Hepatocyte (in vitro differentiated cells): ENCODE results near the gene ARHGAP25. TPM values are rescaled to one million over a fixed set of nuclear protein-coding genes. Genes with fewer than 3 reads are reported as not detected.

Experiments used
- DNase-seq: peaks from one replicate; pipeline ENCODE4 v3.0.0-alpha.2; 2016; ENCODE audit warnings: low spot score
- H2AFZ ChIP-seq: fragments of 200-600 bp; sonication (generic); 2 replicates; pipeline ENCODE4 v1.6.0; 2016; ENCODE audit warnings: antibody characterized with exemption, mild to moderate bottlenecking
- H3K27ac ChIP-seq: fragments of 200-600 bp; sonication (generic); 2 replicates; pipeline ENCODE4 v1.5.1; 2016; ENCODE audit warnings: mild to moderate bottlenecking
- H3K27me3 ChIP-seq: fragments of 200-600 bp; sonication (generic); 2 replicates; pipeline ENCODE4 v1.6.1; 2016
- H3K36me3 ChIP-seq: fragments of 200-600 bp; sonication (generic); replicated peaks from 2 replicates; pipeline ENCODE4 v1.5.1; 2016; ENCODE audit warnings: low read depth; ENCODE audit not compliant: insufficient read depth
- H3K4me1 ChIP-seq: fragments of 200-600 bp; sonication (generic); 2 replicates; pipeline ENCODE4 v1.5.1; 2016; ENCODE audit warnings: mild to moderate bottlenecking, moderate library complexity; ENCODE audit not compliant: insufficient read depth
- H3K4me2 ChIP-seq: fragments of 200-600 bp; sonication (generic); 2 replicates; pipeline ENCODE4 v1.6.0; 2016
- H3K4me3 ChIP-seq: fragments of 200-600 bp; sonication (generic); 2 replicates; pipeline ENCODE4 v1.5.1; 2016; ENCODE audit warnings: mild to moderate bottlenecking
- H3K79me2 ChIP-seq: fragments of 200-600 bp; sonication (generic); 2 replicates; pipeline ENCODE4 v1.6.0; 2017; ENCODE audit warnings: mild to moderate bottlenecking
- H3K9me2 ChIP-seq: fragments of 200-600 bp; sonication (generic); replicated peaks from 2 replicates; pipeline ENCODE4 v1.6.0; 2017; ENCODE audit warnings: mild to moderate bottlenecking; ENCODE audit not compliant: insufficient read depth
- H3K9me3 ChIP-seq: fragments of 200-600 bp; sonication (generic); 2 replicates; pipeline ENCODE4 v1.5.1; 2016; ENCODE audit warnings: low read depth, mild to moderate bottlenecking
- H4K20me1 ChIP-seq: fragments of 200-600 bp; sonication (generic); 2 replicates; pipeline ENCODE4 v1.6.0; 2016; ENCODE audit warnings: mild to moderate bottlenecking; ENCODE audit not compliant: insufficient read depth, poor library complexity, severe bottlenecking
- CTCF ChIP-seq: fragments of 200-600 bp; sonication (generic); IDR thresholded peaks from 2 replicates; pipeline ENCODE4 v1.5.1; 2016; ENCODE audit warnings: antibody characterized with exemption, mild to moderate bottlenecking; ENCODE audit not compliant: poor library complexity
- EZH2 ChIP-seq: fragments of 200-600 bp; sonication (generic); IDR thresholded peaks from 2 replicates; pipeline ENCODE4 v1.6.1; 2016; ENCODE audit warnings: antibody characterized with exemption, mild to moderate bottlenecking, borderline replicate concordance
- EZH2phosphoT487 ChIP-seq: fragments of 200-600 bp; sonication (generic); IDR thresholded peaks from one replicate; pipeline ENCODE4 v1.6.1; 2018; ENCODE audit warnings: antibody characterized with exemption, mild to moderate bottlenecking, low read depth, moderate library complexity; ENCODE audit not compliant: unreplicated experiment, severe bottlenecking
- WGBS: methylation state at CpG from one replicate; pipeline ENCODE4 v1.1.6; 2016; ENCODE audit warnings: low lambda C conversion rate; ENCODE audit errors: missing lambda C conversion rate; 5-methylcytosine and 5-hydroxymethylcytosine counted together
- polyA plus RNA-seq: library from polyadenylated mRNA; unstranded; fragments of >200 nt; fragmentation: Nextera tagmentation; extraction: Ambion mirVana; gene quantifications from 2 replicates; pipeline ENCODE4 v1.2.1, GENCODE V29; 2016
- total RNA-seq: library from RNA; depleted of rRNA; stranded (reverse); fragments of >200 nt; gene quantifications from 2 replicates; pipeline ENCODE4 v1.2.3, GENCODE V29; 2014

The ARHGAP25 gene, protein sequence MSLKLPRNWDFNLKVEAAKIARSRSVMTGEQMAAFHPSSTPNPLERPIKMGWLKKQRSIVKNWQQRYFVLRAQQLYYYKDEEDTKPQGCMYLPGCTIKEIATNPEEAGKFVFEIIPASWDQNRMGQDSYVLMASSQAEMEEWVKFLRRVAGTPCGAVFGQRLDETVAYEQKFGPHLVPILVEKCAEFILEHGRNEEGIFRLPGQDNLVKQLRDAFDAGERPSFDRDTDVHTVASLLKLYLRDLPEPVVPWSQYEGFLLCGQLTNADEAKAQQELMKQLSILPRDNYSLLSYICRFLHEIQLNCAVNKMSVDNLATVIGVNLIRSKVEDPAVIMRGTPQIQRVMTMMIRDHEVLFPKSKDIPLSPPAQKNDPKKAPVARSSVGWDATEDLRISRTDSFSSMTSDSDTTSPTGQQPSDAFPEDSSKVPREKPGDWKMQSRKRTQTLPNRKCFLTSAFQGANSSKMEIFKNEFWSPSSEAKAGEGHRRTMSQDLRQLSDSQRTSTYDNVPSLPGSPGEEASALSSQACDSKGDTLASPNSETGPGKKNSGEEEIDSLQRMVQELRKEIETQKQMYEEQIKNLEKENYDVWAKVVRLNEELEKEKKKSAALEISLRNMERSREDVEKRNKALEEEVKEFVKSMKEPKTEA
- 0.47 TPM in 1 of 2 replicates, not detected in the other for total RNA-seq
- polyA plus RNA-seq: 0.12 and 0.21 TPM in 2 replicates

DNA sequence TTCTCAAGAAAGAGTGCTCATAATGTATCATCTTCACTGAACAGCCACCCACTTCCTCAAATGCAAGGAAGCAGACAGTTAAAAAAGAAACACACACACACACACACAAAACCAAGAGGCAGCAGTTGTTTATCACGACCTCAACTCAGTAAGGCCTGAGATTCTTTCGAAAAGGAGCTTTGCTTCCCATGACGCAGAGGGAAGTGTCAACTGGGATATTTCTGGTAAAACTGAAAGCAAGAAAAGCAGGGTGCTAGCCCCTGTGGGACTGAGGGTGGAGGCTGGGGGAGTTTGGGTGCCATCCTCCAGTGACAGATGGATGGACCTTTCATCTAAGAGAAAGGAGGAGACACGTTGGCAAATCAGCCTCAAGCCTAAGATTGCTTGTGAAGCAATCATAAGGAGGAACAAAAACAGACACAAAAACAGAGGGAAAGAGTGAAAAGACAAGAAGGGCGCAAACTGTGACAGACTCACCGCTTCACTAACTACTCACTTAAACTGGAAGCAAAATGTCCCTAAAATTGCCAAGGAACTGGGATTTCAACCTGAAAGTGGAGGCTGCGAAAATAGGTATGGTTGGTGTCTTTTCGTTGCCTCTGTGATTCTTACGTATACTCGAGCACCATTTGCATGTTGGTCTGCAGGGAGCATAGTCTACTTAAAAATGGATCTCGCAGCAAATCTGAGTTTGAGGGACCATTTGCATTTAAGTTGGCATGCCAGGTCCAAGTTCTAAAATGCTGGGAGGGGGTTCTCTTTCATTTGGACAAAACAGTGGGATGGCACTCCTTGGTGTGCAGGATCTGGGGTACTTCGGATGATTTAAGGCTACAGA is at the start of gene ARHGAP25:
ARHGAP25 (plus strand) TSS at position 124 of the 838 bp plus-strand sequence; CDS start at position 513, 389 bp downstream.
- Histone ChIP-seq H4K20me1 (no peaks in the 10 kb centered on the region), H3K4me2 (no peak within 1 kb of the TSS), H3K36me3 (no peaks in the 10 kb centered on the region), H3K9me3 (no peaks in the 10 kb centered on the region), H3K27ac (no peak within 1 kb of the TSS), H2AFZ (no peak within 1 kb of the TSS), H3K4me1 (no peaks in the 10 kb centered on the region), H3K27me3 (no peaks in the 10 kb centered on the region), H3K9me2 (no peaks in the 10 kb centered on the region), H3K79me2 (no peaks in the 10 kb centered on the region), H3K4me3 (no peak within 1 kb of the TSS)
- TF ChIP-seq EZH2phosphoT487 (no peak), CTCF (no peak), EZH2 (no peak)
- 88% methylated on average over 12 of the region's 12 CpGs for WGBS
- no peak for DNase-seq

GRCh38 chr2:68686178-68686577 is 48.4 kb upstream of the ARHGAP25 start:
- no peaks in the 10 kb centered on the region for H4K20me1 ChIP-seq
- no peak overlapping the region for H3K4me2 ChIP-seq
- H3K79me2 ChIP-seq: no peaks in the 10 kb centered on the region
- no peak overlapping the region for H3K4me3 ChIP-seq
- H3K27ac ChIP-seq: no peak overlapping the region
- H3K9me2 ChIP-seq: no peaks in the 10 kb centered on the region
- DNase-seq: no peak
- no peaks in the 10 kb centered on the region for H3K9me3 ChIP-seq
- 77% methylated on average over 5 of the region's 5 CpGs for WGBS
- no peak for TF ChIP-seq EZH2
- no peak overlapping the region for H2AFZ ChIP-seq
- no peaks in the 10 kb centered on the region for H3K27me3 ChIP-seq
- H3K4me1 ChIP-seq: no peaks in the 10 kb centered on the region
- no peaks in the 10 kb centered on the region for H3K36me3 ChIP-seq

DNA sequence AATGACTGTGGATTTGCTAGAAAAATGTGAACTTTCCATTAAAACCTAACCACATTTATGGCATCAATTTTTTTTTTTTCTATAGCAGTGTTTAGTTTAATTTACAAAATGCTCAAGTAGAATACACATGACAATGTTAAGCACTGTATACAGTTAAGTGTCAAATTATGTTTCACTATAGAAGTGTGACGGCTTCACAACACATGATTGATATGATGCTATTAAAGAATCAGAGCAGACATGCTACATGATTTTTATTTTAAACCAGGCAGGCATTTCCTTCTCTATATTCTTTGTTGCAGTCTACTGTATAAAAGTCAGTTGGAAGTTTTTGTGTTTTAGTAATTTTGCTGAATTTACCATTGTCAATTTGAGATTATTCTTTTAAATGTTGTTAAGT is 47.6 kb upstream of the ARHGAP25 start:
- no peak for DNase-seq
- no peak overlapping the region for H2AFZ ChIP-seq
- no peak for TF ChIP-seq CTCF
- no peaks in the 10 kb centered on the region for H3K9me3 ChIP-seq
- no peak overlapping the region for H3K4me2 ChIP-seq
- H3K27ac ChIP-seq: no peak overlapping the region
- H3K4me1 ChIP-seq: no peaks in the 10 kb centered on the region
- WGBS: 95% methylated on average over 1 of the region's 1 CpG
- no peaks in the 10 kb centered on the region for H3K27me3 ChIP-seq
- H3K9me2 ChIP-seq: no peaks in the 10 kb centered on the region
- no peaks in the 10 kb centered on the region for H3K36me3 ChIP-seq
- H4K20me1 ChIP-seq: no peaks in the 10 kb centered on the region
- no peaks in the 10 kb centered on the region for H3K79me2 ChIP-seq
- no peak overlapping the region for H3K4me3 ChIP-seq
